A549 (cell line): ENCODE measurements around the gene ADTRP. TPM values are rescaled to one million over a fixed set of nuclear protein-coding genes. Genes with fewer than 3 reads are reported as not detected.
A peak's percentile ranks its signal among the peaks of the same experiment; 100 is the strongest.

Experiments used
- ATAC-seq, 2 experiments: fragments of 200-7000 bp in 1 of 2; fragments of >200 bp in 1 of 2; cut with Nextera tagmentation in 1 of 2; cut with Tn5 transposase in 1 of 2; 3 replicates each; pipeline versions ENCODE4 v1.8.0 to v1.9.1; 2018 to 2020; ENCODE audit warnings: mild to moderate bottlenecking in 1 of 2, moderate library complexity in 1 of 2
- CTCF ChIA-PET: fragments of 300-600 bp; sonication (Branson Sonifier 250); formaldehyde crosslinking; extraction: SDS; loops from one replicate; lab custom pipeline; 2021; ENCODE audit warnings: antibody characterized with exemption, inconsistent platforms; lab: Yijun Ruan, JAX
- POLR2A ChIA-PET: fragments of 350-600 bp; formaldehyde crosslinking; extraction: SDS; loops from one replicate; lab custom pipeline; 2021; ENCODE audit warnings: antibody characterized with exemption, inconsistent platforms; lab: Yijun Ruan, JAX
- DNase-seq, 2 experiments: peaks; one replicate each; pipeline versions ENCODE4 v3.0.0 to v3.0.0-alpha.2; 2011 to 2016; ENCODE audit warnings: low read depth in 1 of 2, low spot score in 1 of 2
- FAIRE-seq: peaks from 2 replicates; lab custom pipeline; 2011; peaks lifted over from hg19 to GRCh38; lab: Jason Lieb, UNC
- H3K27ac ChIP-seq, 2 experiments: fragments of >200 bp; sonication (Bioruptor Twin); formaldehyde crosslinking; 3 replicates each; pipeline ENCODE4 v1.5.1; 2016 to 2017
- H3K4me1 ChIP-seq: fragments of >200 bp; sonication (Bioruptor Twin); formaldehyde crosslinking; 3 replicates; pipeline ENCODE4 v1.6.1; 2016
- H3K4me2 ChIP-seq: fragments of >200 bp; sonication (Bioruptor Twin); formaldehyde crosslinking; 3 replicates; pipeline ENCODE4 v1.6.1; 2016
- H3K4me3 ChIP-seq: fragments of >200 bp; sonication (Bioruptor Twin); formaldehyde crosslinking; 3 replicates; pipeline ENCODE4 v1.5.1; 2016
- H3K9me3 ChIP-seq: fragments of >200 bp; sonication (Bioruptor Twin); formaldehyde crosslinking; 3 replicates; pipeline ENCODE4 v1.6.1; 2016
- EHF ChIP-seq: fragments of 250-450 bp; sonication (Bioruptor Pico); IDR thresholded peaks from 2 replicates; pipeline ENCODE4 v1.5.0; 2020; ENCODE audit warnings: mild to moderate bottlenecking
- EHMT2 ChIP-seq: fragments of 200-600 bp; sonication (generic); IDR thresholded peaks from 2 replicates; pipeline ENCODE4 v1.6.1; 2016; ENCODE audit warnings: antibody characterized with exemption, low read depth, mild to moderate bottlenecking, moderate library complexity
- EP300 ChIP-seq, 2 experiments: fragments of >200 bp; sonication (Bioruptor Twin); formaldehyde crosslinking; IDR thresholded peaks; 2 replicates in 1 of 2; 3 replicates in 1 of 2; pipeline ENCODE4 v1.6.1; 2016 to 2017
- ESRRA ChIP-seq: fragments of 150-350 bp; IDR thresholded peaks from 2 replicates; pipeline ENCODE4 v1.6.1; 2014; ENCODE audit warnings: mild to moderate bottlenecking, low read length, borderline replicate concordance
- FOSB ChIP-seq: fragments of 250-450 bp; sonication (Bioruptor Pico); IDR thresholded peaks from 2 replicates; pipeline ENCODE4 v1.5.0; 2020; ENCODE audit warnings: mild to moderate bottlenecking, moderate library complexity
- FOSL2 ChIP-seq, 2 experiments: fragments of 450-650 bp in 1 of 2; fragments of >200 bp in 1 of 2; sonication (Bioruptor Twin) in 1 of 2; formaldehyde crosslinking; IDR thresholded peaks; 2 replicates each; pipeline versions ENCODE4 v1.5.0 to v1.6.1; 2016 to 2020; ENCODE audit warnings: mild to moderate bottlenecking in 1 of 2, moderate library complexity in 1 of 2
- HDAC2 ChIP-seq: fragments of 200-600 bp; sonication (generic); IDR thresholded peaks from 2 replicates; pipeline ENCODE4 v1.6.1; 2016
- HEYL ChIP-seq: fragments of 250-450 bp; sonication (Bioruptor Pico); IDR thresholded peaks from 2 replicates; pipeline ENCODE4 v1.8.0; 2021; ENCODE audit warnings: mild to moderate bottlenecking, moderate library complexity
- HOXA7 ChIP-seq: fragments of 250-450 bp; sonication (Bioruptor Pico); IDR thresholded peaks from 2 replicates; pipeline ENCODE4 v1.5.0; 2020; ENCODE audit warnings: mild to moderate bottlenecking, moderate library complexity
- HOXB5 ChIP-seq: fragments of 250-450 bp; sonication (Bioruptor Pico); IDR thresholded peaks from 2 replicates; pipeline ENCODE4 v1.5.0; 2020; ENCODE audit warnings: mild to moderate bottlenecking, moderate library complexity
- JUN ChIP-seq, 2 experiments: fragments of >200 bp; sonication (Bioruptor Twin); formaldehyde crosslinking; IDR thresholded peaks; 2 replicates in 1 of 2; 3 replicates in 1 of 2; pipeline ENCODE4 v1.6.1; 2016 to 2017
- MAFK ChIP-seq: fragments of 450-650 bp; IDR thresholded peaks from 2 replicates; pipeline ENCODE4 v1.6.1; 2014; ENCODE audit not compliant: partially characterized antibody
- MYC ChIP-seq: IDR thresholded peaks from 2 replicates; pipeline ENCODE4 v1.6.1; 2012; ENCODE audit warnings: mild to moderate bottlenecking, inconsistent platforms, low read length, improper control_type of control experiment, borderline replicate concordance
- NPAS2 ChIP-seq: fragments of 250-450 bp; sonication (Bioruptor Pico); IDR thresholded peaks from 2 replicates; pipeline ENCODE4 v1.8.0; 2022; ENCODE audit warnings: mild to moderate bottlenecking, moderate library complexity, borderline replicate concordance
- NR3C1 ChIP-seq: fragments of >200 bp; sonication (Bioruptor Twin); formaldehyde crosslinking; IDR thresholded peaks from 3 replicates; pipeline ENCODE4 v1.6.1; 2017
- PHF8 ChIP-seq: fragments of 200-600 bp; sonication (generic); IDR thresholded peaks from 2 replicates; pipeline ENCODE4 v1.6.1; 2016; ENCODE audit warnings: low read depth, mild to moderate bottlenecking, antibody characterized with exemption, moderate library complexity, borderline replicate concordance
- POLR2A ChIP-seq: IDR thresholded peaks from 2 replicates; pipeline ENCODE4 v1.6.1; 2012; ENCODE audit warnings: mild to moderate bottlenecking, low read length
- RAD21 ChIP-seq, 2 experiments: fragments of >200 bp in 1 of 2; sonication (Bioruptor Twin) in 1 of 2; formaldehyde crosslinking in 1 of 2; IDR thresholded peaks in 1 of 2; conservative IDR thresholded peaks in 1 of 2; 2 replicates in 1 of 2; 3 replicates in 1 of 2; pipeline ENCODE4 v1.6.1; 2012 to 2018; ENCODE audit warnings: inconsistent platforms in 1 of 2
- RARB ChIP-seq: fragments of 250-450 bp; sonication (Bioruptor Pico); IDR thresholded peaks from 2 replicates; pipeline ENCODE4 v1.8.0; 2021; ENCODE audit warnings: mild to moderate bottlenecking, moderate library complexity
- RCOR1 ChIP-seq: fragments of 150-350 bp; IDR thresholded peaks from 2 replicates; pipeline ENCODE4 v1.6.1; 2014; ENCODE audit warnings: antibody characterized with exemption, low read length, low read depth
- REST ChIP-seq: fragments of 200-600 bp; sonication (generic); IDR thresholded peaks from 2 replicates; pipeline ENCODE4 v1.6.1; 2016; ENCODE audit warnings: antibody characterized with exemption, mild to moderate bottlenecking, moderate library complexity
- RFX5 ChIP-seq: fragments of 450-650 bp; IDR thresholded peaks from 2 replicates; pipeline ENCODE4 v1.7.1; 2014; ENCODE audit warnings: antibody characterized with exemption, mild to moderate bottlenecking, moderate library complexity
- SMC3 ChIP-seq: fragments of >200 bp; sonication (Bioruptor Twin); formaldehyde crosslinking; IDR thresholded peaks from 3 replicates; pipeline ENCODE4 v1.6.1; 2018; ENCODE audit warnings: inconsistent platforms
- TP53 ChIP-seq: fragments of 250-450 bp; sonication (Bioruptor Pico); IDR thresholded peaks from 2 replicates; pipeline ENCODE4 v1.5.0; 2021; ENCODE audit warnings: mild to moderate bottlenecking, moderate library complexity
- ZC3H11A ChIP-seq: fragments of 450-650 bp; IDR thresholded peaks from 2 replicates; pipeline ENCODE4 v1.6.1; 2014; ENCODE audit warnings: antibody characterized with exemption, mild to moderate bottlenecking
- ZFP36 ChIP-seq: fragments of 450-650 bp; IDR thresholded peaks from 2 replicates; pipeline ENCODE4 v1.6.1; 2014; ENCODE audit warnings: borderline replicate concordance; ENCODE audit not compliant: partially characterized antibody
- WGBS: methylation state at CpG from one replicate; pipeline ENCODE4 v1.1.6; 2017; ENCODE audit errors: missing lambda C conversion rate; 5-methylcytosine and 5-hydroxymethylcytosine counted together
- polyA plus RNA-seq, 4 experiments: library from polyadenylated mRNA; depleted of rRNA in 3 of 4; stranded (reverse); fragments of >200 nt; fragmentation: RNase III in 1 of 4; extraction: RNeasy Plus Mini Kit Qiagen cat#74134 plus additional on column Dnase treatment in 1 of 4; gene quantifications; 2 replicates in 3 of 4; 3 replicates in 1 of 4; pipeline ENCODE4 v1.2.3, GENCODE V29; 2011 to 2017
- TF ChIP-seq, protein P1 (sequence below): fragments of >200 bp; sonication (Bioruptor Twin); formaldehyde crosslinking; IDR thresholded peaks from 2 replicates; pipeline ENCODE4 v1.6.1; 2016

Gene ADTRP
- polyA plus RNA-seq, 2 of the 4 experiments (the other 2 are of a cell fraction) = 0.57 to 0.59 TPM

- peak; percentile 64 to 66 for TF ChIP-seq RAD21 (conservative IDR thresholded peaks at IDR 0.05 in 1 of 2, IDR thresholded peaks at IDR 0.05 in 1 of 2)
Measured at GRCh38 chr6:11700118-11700718, 78.4 kb downstream of the ADTRP start (continued).

- Histone ChIP-seq H3K4me2 (peak overlapping the region; percentile 14; the same call in 1 of the 3 replicates), H3K4me3 (no peak overlapping the region), H3K4me1 (peaks cover 25% of the 10 kb centered on the region), H3K27ac (no peak overlapping the region; a peak in 2 of 6 replicates)
- POLR2A ChIA-PET = no interaction called here
- CTCF ChIA-PET = interaction anchor here (0.8 to 1.3 kb wide), 6 partner anchors 14 to 535 kb away, joined by 3 to 4 read pairs (median 3); no protein-coding TSS in a partner anchor
- FAIRE-seq = no peak
- no peak for DNase-seq
- ATAC-seq = no peak
- WGBS = 3% methylated on average over 1 of the region's 1 CpG
- TF ChIP-seq EHMT2 (no peak), ZC3H11A (no peak), FOSL2 (IDR thresholded peaks at IDR 0.05) (no peak), FOSL2 (CRISPR knock-in tag; IDR thresholded peaks at IDR 0.05) (no peak), PHF8 (no peak), RCOR1 (no peak), EP300 (IDR thresholded peaks at IDR 0.05) (no peak), EHF (CRISPR knock-in tag) (no peak), ZFP36 (no peak), MYC (no peak), RARB (CRISPR knock-in tag) (no peak), HDAC2 (no peak), HOXA7 (CRISPR knock-in tag) (no peak), NR3C1 (no peak), SMC3 (no peak), TP53 (no peak)
- TF ChIP-seq, protein P1, sequence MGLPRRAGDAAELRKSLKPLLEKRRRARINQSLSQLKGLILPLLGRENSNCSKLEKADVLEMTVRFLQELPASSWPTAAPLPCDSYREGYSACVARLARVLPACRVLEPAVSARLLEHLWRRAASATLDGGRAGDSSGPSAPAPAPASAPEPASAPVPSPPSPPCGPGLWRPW = no peak
- TF ChIP-seq, all 56 proteins: peak for 0
- H3K9me3 ChIP-seq = peaks cover 9% of the 10 kb centered on the region; the same call in 2 of the 3 replicates
Measured at GRCh38 chr6:11699576-11699975, 79.0 kb downstream of the ADTRP start.

- CTCF ChIA-PET = interaction anchor here (0.6 to 1.9 kb wide), 3 partner anchors 10 to 381 kb away, joined by 3 to 9 read pairs (median 3); no protein-coding TSS in a partner anchor
- DNase-seq = no peak
- Histone ChIP-seq H3K27ac (no peak overlapping the region), H3K9me3 (peaks cover 9% of the 10 kb centered on the region; the same call in 2 of the 3 replicates), H3K4me2 (no peak overlapping the region), H3K4me3 (no peak overlapping the region), H3K4me1 (no peaks in the 10 kb centered on the region)
- no peak for ATAC-seq
- POLR2A ChIA-PET = no interaction called here
- no peak for TF ChIP-seq FOSB (CRISPR knock-in tag)
- no peak for TF ChIP-seq RARB (CRISPR knock-in tag)
- no peak for TF ChIP-seq REST
- TF ChIP-seq ESRRA = no peak
- no peak for TF ChIP-seq MYC
- no peak for TF ChIP-seq NPAS2 (CRISPR knock-in tag)
- TF ChIP-seq POLR2A = no peak
- no peak for TF ChIP-seq RFX5
- TF ChIP-seq HOXB5 (CRISPR knock-in tag) = no peak
- TF ChIP-seq HEYL (CRISPR knock-in tag) = no peak
- no peak for TF ChIP-seq JUN (IDR thresholded peaks at IDR 0.05)
- no peak for TF ChIP-seq HDAC2
- no peak for TF ChIP-seq MAFK
- WGBS = 75% methylated on average over 4 of the region's 4 CpGs
- FAIRE-seq = no peak
Measured at GRCh38 chr6:11692451-11693376, 85.9 kb downstream of the ADTRP start.
